OCI-LY3 (cell line): ENCODE data around the gene NTRK1.
"Not testable (repeated sequence)": the region's sequence is repeated elsewhere in the genome, so short reads cannot be mapped to it uniquely, and the experiment has no call there.

ENCODE experiments used
- H2AFZ ChIP-seq: fragments of 200-600, 300-600 bp; shearing (Covaris generic); 2 replicates; pipeline ENCODE4 v1.6.0; 2014; ENCODE audit warnings: antibody characterized with exemption, low read depth, low read length
- H3K27ac ChIP-seq: fragments of 200-600, 300-600 bp; sonication (generic); 2 replicates; pipeline ENCODE4 v1.5.1; 2014; ENCODE audit warnings: mild to moderate bottlenecking, low read length, moderate library complexity, mixed read lengths
- H3K27me3 ChIP-seq: fragments of 200-600, 300-600 bp; sonication (generic); 2 replicates; pipeline ENCODE4 v1.6.1; 2014; ENCODE audit warnings: low read depth, low read length, mixed read lengths
- H3K36me3 ChIP-seq: fragments of 200-600, 300-600 bp; sonication (generic); replicated peaks from 2 replicates; pipeline ENCODE3; 2014; ENCODE audit warnings: low read depth, low read length, mixed read lengths
- H3K4me1 ChIP-seq: fragments of 300-600, 200-600 bp; sonication (generic); 2 replicates; pipeline ENCODE4 v1.6.1; 2014; ENCODE audit warnings: low read length, mixed read lengths
- H3K4me2 ChIP-seq: fragments of 200-600, 300-600 bp; sonication (generic); 2 replicates; pipeline ENCODE4 v1.6.1; 2014; ENCODE audit warnings: low read length, mixed read lengths
- H3K4me3 ChIP-seq: fragments of 300-600, 200-600 bp; sonication (generic); 2 replicates; pipeline ENCODE4 v1.5.1; 2014; ENCODE audit warnings: antibody characterized with exemption, mild to moderate bottlenecking, low read length, moderate library complexity
- H3K79me2 ChIP-seq: fragments of 300-600, 200-600 bp; shearing (Covaris generic); 2 replicates; pipeline ENCODE4 v1.6.1; 2014; ENCODE audit warnings: mild to moderate bottlenecking, low read length, mixed read lengths
- H3K9ac ChIP-seq: fragments of 300-600, 200-600 bp; shearing (Covaris generic); 2 replicates; pipeline ENCODE4 v1.6.0; 2014; ENCODE audit warnings: mild to moderate bottlenecking, low read length, moderate library complexity
- H3K9me3 ChIP-seq: fragments of 200-600, 300-600 bp; shearing (Covaris generic); 2 replicates; pipeline ENCODE4 v1.6.1; 2014; ENCODE audit warnings: low read length, mixed read lengths; ENCODE audit not compliant: insufficient read depth
- H4K20me1 ChIP-seq: fragments of 200-600, 300-600 bp; sonication (generic); 2 replicates; pipeline ENCODE4 v1.6.1; 2016; ENCODE audit warnings: low read length, mixed read lengths; ENCODE audit not compliant: insufficient read depth
- CTCF ChIP-seq: fragments of 200-600, 300-600 bp; sonication (generic); IDR thresholded peaks from 2 replicates; pipeline ENCODE4 v1.5.1; 2014; ENCODE audit warnings: antibody characterized with exemption, low read length, low read depth
- EZH2phosphoT487 ChIP-seq: fragments of 200-600 bp; shearing (Covaris generic); IDR thresholded peaks from 2 replicates; pipeline ENCODE4 v1.6.1; 2018; ENCODE audit warnings: antibody characterized with exemption, mixed run types, low read depth

NTRK1 gene

GRCh38 chr1:156925154-156926010, 64.7 kb downstream of the NTRK1 start:
- no peak overlapping the region for H2AFZ ChIP-seq
- peaks cover 43% of the 10 kb centered on the region for H3K27me3 ChIP-seq
- TF ChIP-seq CTCF (peak; percentile 12; the same call in 1 of the 2 replicates), EZH2phosphoT487 (no peak)

GRCh38 chr1:156926175-156926574, 65.5 kb downstream of the NTRK1 start:
- Histone ChIP-seq H3K9me3 (no peaks in the 10 kb centered on the region), H2AFZ (no peak overlapping the region), H3K9ac (no peak overlapping the region), H4K20me1 (no peaks in the 10 kb centered on the region), H3K4me2 (no peak overlapping the region), H3K79me2 (no peaks in the 10 kb centered on the region), H3K36me3 (no peaks in the 10 kb centered on the region), H3K4me1 (no peaks in the 10 kb centered on the region), H3K27ac (no peak overlapping the region), H3K27me3 (peaks cover 41% of the 10 kb centered on the region), H3K4me3 (no peak overlapping the region)
- no peak for TF ChIP-seq CTCF

More at GRCh38 chr1:156925154-156926010, 64.7 kb downstream of the NTRK1 start:
- Histone ChIP-seq H3K79me2 (no peaks in the 10 kb centered on the region), H3K27ac (no peak overlapping the region), H3K4me3 (no peak overlapping the region), H3K4me2 (no peak overlapping the region), H3K9me3 (no peaks in the 10 kb centered on the region), H3K9ac (no peak overlapping the region), H3K4me1 (no peaks in the 10 kb centered on the region), H4K20me1 (no peaks in the 10 kb centered on the region), H3K36me3 (no peaks in the 10 kb centered on the region)

- H3K9ac ChIP-seq, H4K20me1 ChIP-seq, H2AFZ ChIP-seq, H3K4me1 ChIP-seq, H3K4me3 ChIP-seq, H3K27ac ChIP-seq, H3K9me3 ChIP-seq, H3K79me2 ChIP-seq, H3K4me2 ChIP-seq, H3K36me3 ChIP-seq: not testable (repeated sequence)
- peaks cover 36% of the 10 kb centered on the region for H3K27me3 ChIP-seq
These were observed 66.0 kb downstream of the NTRK1 start for GRCh38 chr1:156926695-156927094.

GRCh38 chr1:156927215-156928042, 66.8 kb downstream of the NTRK1 start:
- no peaks in the 10 kb centered on the region for H3K79me2 ChIP-seq
- TF ChIP-seq CTCF (peak; percentile 29), EZH2phosphoT487 (no peak)
- H3K4me1 ChIP-seq: no peaks in the 10 kb centered on the region
- no peaks in the 10 kb centered on the region for H3K36me3 ChIP-seq
- H3K27me3 ChIP-seq: peaks cover 29% of the 10 kb centered on the region
- no peak overlapping the region for H2AFZ ChIP-seq
- no peak overlapping the region for H3K4me3 ChIP-seq
- H3K9me3 ChIP-seq: no peaks in the 10 kb centered on the region
- no peak overlapping the region for H3K27ac ChIP-seq
- no peak overlapping the region for H3K9ac ChIP-seq
- H4K20me1 ChIP-seq: no peaks in the 10 kb centered on the region
- H3K4me2 ChIP-seq: no peak overlapping the region
